ENCODE data around the gene ADAMTSL1. TPM values are rescaled to one million over a fixed set of nuclear protein-coding genes. Genes with fewer than 3 reads are reported as not detected.

ADAMTSL1 gene
- total RNA-seq, 1 experiment from 2014 or later = not detected

DNA sequence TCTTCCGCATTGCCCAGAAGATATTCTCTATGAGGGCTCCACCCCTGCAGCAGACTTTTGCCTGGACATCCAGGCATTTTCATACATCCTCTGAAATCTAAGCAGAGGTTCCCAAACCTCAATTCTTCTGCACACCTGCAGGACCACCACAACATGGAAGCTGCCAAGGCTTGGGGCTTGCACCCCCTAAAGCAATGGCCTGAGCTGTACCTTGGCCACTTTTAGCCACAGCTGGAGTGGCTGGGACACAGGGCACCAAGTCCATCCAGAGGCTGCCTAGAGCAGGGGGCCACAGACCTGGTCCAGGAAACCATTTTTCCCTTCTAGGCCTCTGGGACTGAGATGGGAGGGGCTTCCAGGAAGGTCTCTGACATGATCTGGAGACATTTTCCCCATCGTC, 60.7 kb downstream of the ADAMTSL1 start:
- TF ChIP-seq, protein P1, sequence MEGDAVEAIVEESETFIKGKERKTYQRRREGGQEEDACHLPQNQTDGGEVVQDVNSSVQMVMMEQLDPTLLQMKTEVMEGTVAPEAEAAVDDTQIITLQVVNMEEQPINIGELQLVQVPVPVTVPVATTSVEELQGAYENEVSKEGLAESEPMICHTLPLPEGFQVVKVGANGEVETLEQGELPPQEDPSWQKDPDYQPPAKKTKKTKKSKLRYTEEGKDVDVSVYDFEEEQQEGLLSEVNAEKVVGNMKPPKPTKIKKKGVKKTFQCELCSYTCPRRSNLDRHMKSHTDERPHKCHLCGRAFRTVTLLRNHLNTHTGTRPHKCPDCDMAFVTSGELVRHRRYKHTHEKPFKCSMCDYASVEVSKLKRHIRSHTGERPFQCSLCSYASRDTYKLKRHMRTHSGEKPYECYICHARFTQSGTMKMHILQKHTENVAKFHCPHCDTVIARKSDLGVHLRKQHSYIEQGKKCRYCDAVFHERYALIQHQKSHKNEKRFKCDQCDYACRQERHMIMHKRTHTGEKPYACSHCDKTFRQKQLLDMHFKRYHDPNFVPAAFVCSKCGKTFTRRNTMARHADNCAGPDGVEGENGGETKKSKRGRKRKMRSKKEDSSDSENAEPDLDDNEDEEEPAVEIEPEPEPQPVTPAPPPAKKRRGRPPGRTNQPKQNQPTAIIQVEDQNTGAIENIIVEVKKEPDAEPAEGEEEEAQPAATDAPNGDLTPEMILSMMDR (IDR thresholded peaks at IDR 0.05; ENCODE audit: unreplicated experiment) = no peak
- intact Hi-C loops (cut with micrococcal nuclease; ENCODE audit: unreplicated experiment) = no loop called here
- no peaks in the 10 kb centered on the region for H3K4me1 Mint-ChIP-seq (ENCODE audit: low read depth, unreplicated experiment)
- no peak overlapping the region for H3K4me3 Mint-ChIP-seq (ENCODE audit: low read depth, unreplicated experiment)
- CTCF ChIA-PET = no interaction called here
- no TSS peak for BruUV-seq (replicated peaks)
- no peak for DNase-seq
- no peak overlapping the region for H3K27ac Mint-ChIP-seq (ENCODE audit: unreplicated experiment)
- H3K36me3 Mint-ChIP-seq (ENCODE audit: insufficient read depth, unreplicated experiment) = no peaks in the 10 kb centered on the region
- peaks cover 26% of the 10 kb centered on the region for H3K27me3 Mint-ChIP-seq (ENCODE audit: unreplicated experiment)
- peaks cover 15% of the 10 kb centered on the region for H3K9me3 Mint-ChIP-seq (ENCODE audit: low read depth, unreplicated experiment)

DNA sequence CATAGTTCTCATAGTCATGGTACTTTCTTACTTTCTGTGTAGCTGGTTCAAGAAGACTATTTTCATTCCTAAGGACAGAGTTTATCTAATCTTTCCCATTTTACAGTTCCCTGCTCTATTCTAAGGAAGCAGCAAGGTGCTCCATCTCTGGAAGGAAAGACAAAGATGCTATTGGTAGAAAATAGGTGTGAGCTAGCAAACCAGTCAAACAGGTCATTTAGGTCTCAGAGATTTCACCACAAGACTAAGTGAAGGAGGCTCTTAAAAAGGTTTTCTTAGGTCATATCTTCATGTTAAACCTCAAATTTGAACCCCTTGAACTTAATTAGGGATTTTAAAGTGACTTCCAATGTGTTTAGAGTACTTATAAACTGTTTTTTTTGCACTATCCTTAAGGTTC, 62.6 kb downstream of the ADAMTSL1 start:
- CTCF ChIA-PET = no interaction called here
- H3K9me3 Mint-ChIP-seq (ENCODE audit: low read depth, unreplicated experiment) = peaks cover 15% of the 10 kb centered on the region
- no peak overlapping the region for H3K4me3 Mint-ChIP-seq (ENCODE audit: low read depth, unreplicated experiment)
- TF ChIP-seq, protein P1 (IDR thresholded peaks at IDR 0.05; ENCODE audit: unreplicated experiment) = no peak
- BruUV-seq (replicated peaks) = no TSS peak
- no peaks in the 10 kb centered on the region for H3K4me1 Mint-ChIP-seq (ENCODE audit: low read depth, unreplicated experiment)
- H3K27me3 Mint-ChIP-seq (ENCODE audit: unreplicated experiment) = peaks cover 40% of the 10 kb centered on the region
- DNase-seq = no peak
- intact Hi-C loops (cut with micrococcal nuclease; ENCODE audit: unreplicated experiment) = no loop called here
- H3K36me3 Mint-ChIP-seq (ENCODE audit: insufficient read depth, unreplicated experiment) = no peaks in the 10 kb centered on the region
- no peak overlapping the region for H3K27ac Mint-ChIP-seq (ENCODE audit: unreplicated experiment)

DNA sequence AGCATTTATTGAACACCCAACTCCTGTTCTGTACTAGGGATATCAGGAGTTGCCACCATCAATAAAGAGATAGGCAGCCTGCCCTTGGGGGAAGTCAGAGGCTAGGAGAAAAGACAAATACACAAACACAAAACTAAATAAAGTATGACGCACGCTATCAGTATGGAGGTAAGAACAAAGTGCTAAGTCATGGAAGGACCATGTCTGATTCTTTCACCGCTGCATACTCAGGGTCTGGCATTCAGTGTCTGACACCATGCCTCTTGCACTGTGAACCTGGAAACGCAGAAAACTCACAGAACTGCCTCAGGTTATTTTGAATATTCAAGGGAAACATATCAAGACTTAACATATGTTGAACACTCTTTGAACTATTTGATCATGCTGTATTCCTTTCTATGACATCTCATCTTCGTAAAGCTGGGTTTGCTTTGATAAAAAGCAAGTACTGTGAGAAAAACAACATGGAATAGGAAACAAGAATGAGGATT, 65.3 kb downstream of the ADAMTSL1 start:
- DNase-seq = no peak

DNA sequence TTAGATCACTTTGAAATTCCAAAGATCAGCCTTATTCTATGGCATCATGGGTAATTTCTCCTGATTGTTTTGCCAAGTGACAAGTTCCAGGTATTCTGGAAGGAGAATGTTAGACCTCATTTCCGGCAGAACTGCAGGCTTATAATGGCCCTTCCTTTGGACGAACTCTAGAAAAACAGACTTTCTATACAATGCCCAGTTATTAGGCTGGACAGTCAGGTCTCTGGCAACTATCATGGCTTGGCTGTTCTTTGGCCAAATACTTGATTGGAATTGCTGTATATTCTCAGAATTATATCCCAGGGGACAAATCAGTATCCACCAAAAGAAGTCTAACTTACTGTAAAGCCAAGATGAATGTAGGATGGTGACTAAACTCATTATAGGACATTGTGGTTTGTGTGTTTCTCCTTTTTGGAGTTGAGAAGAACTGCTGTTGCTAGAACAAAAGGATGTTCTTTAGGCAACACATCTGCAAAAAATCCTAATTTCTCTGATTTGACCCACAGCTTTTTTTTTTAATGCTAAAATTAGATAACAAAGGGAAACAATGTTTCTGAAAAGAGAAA, 69.0 kb downstream of the ADAMTSL1 start:
- peaks cover 9% of the 10 kb centered on the region for H3K4me1 Mint-ChIP-seq (ENCODE audit: low read depth, unreplicated experiment)
- no peak overlapping the region for H3K27ac Mint-ChIP-seq (ENCODE audit: unreplicated experiment)
- intact Hi-C loops (cut with micrococcal nuclease; ENCODE audit: unreplicated experiment) = no loop called here
- CTCF ChIA-PET = no interaction called here
- H3K9me3 Mint-ChIP-seq (ENCODE audit: low read depth, unreplicated experiment) = no peaks in the 10 kb centered on the region
- no peaks in the 10 kb centered on the region for H3K36me3 Mint-ChIP-seq (ENCODE audit: insufficient read depth, unreplicated experiment)
- no peak for DNase-seq
- TF ChIP-seq, protein P1 (IDR thresholded peaks at IDR 0.05; ENCODE audit: unreplicated experiment) = no peak
- no TSS peak for BruUV-seq (replicated peaks)
- H3K27me3 Mint-ChIP-seq (ENCODE audit: unreplicated experiment) = peaks cover 26% of the 10 kb centered on the region
- no peak overlapping the region for H3K4me3 Mint-ChIP-seq (ENCODE audit: low read depth, unreplicated experiment)

More for the DNA sequence above, 65.3 kb downstream of the ADAMTSL1 start:
- peaks cover 8% of the 10 kb centered on the region for H3K4me1 Mint-ChIP-seq (ENCODE audit: low read depth, unreplicated experiment)
- H3K27ac Mint-ChIP-seq (ENCODE audit: unreplicated experiment) = no peak overlapping the region
- TF ChIP-seq, protein P1 (IDR thresholded peaks at IDR 0.05; ENCODE audit: unreplicated experiment) = no peak
- peaks cover 40% of the 10 kb centered on the region for H3K27me3 Mint-ChIP-seq (ENCODE audit: unreplicated experiment)
- BruUV-seq (replicated peaks) = no TSS peak
- peaks cover 7% of the 10 kb centered on the region for H3K9me3 Mint-ChIP-seq (ENCODE audit: low read depth, unreplicated experiment)
- no peaks in the 10 kb centered on the region for H3K36me3 Mint-ChIP-seq (ENCODE audit: insufficient read depth, unreplicated experiment)
- CTCF ChIA-PET = no interaction called here
- H3K4me3 Mint-ChIP-seq (ENCODE audit: low read depth, unreplicated experiment) = no peak overlapping the region
- intact Hi-C loops (cut with micrococcal nuclease; ENCODE audit: unreplicated experiment) = no loop called here
